HepG2 (cell line): ENCODE data around the gene IL16. TPM values are rescaled to one million over a fixed set of nuclear protein-coding genes. Genes with fewer than 3 reads are reported as not detected.

Experiments
- ATAC-seq: fragments of 200-7000 bp; cut with Tn5 transposase; 3 replicates; pipeline ENCODE4 v1.9.1; 2020; ENCODE audit warnings: mild to moderate bottlenecking, moderate library complexity
- BruUV-seq: library from RNA; stranded (reverse); fragments of 400-500 nt; replicated peaks from 2 replicates; lab custom pipeline; 2021; lab: Mats Ljungman, UMichigan
- CTCF ChIA-PET: fragments of 300-600 bp; formaldehyde crosslinking; extraction: SDS; loops from one replicate; lab custom pipeline; 2021; ENCODE audit warnings: low total read pairs, inconsistent platforms, low intra/inter-chr PET ratio; lab: Yijun Ruan, JAX
- POLR2A ChIA-PET: fragments of 350-600 bp; sonication (Branson Sonifier 250); formaldehyde crosslinking; loops from one replicate; lab custom pipeline; 2020; ENCODE audit warnings: antibody characterized with exemption, inconsistent platforms; lab: Yijun Ruan, JAX
- DNase-seq: peaks from one replicate; pipeline ENCODE4 v3.0.0-alpha.2; 2015; ENCODE audit warnings: low spot score
- FAIRE-seq: peaks from 3 replicates; lab custom pipeline; 2011; peaks lifted over from hg19 to GRCh38; lab: Jason Lieb, UNC
- H2AFZ ChIP-seq: one replicate; pipeline ENCODE4 v1.6.1; 2011; ENCODE audit warnings: low read length, inconsistent platforms
- H3K27ac ChIP-seq: fragments of 300-600 bp; 3 replicates; pipeline ENCODE4 v1.8.0; 2011; ENCODE audit warnings: mixed run types, mild to moderate bottlenecking, mixed read lengths, low read length, inconsistent platforms; ENCODE audit not compliant: insufficient read depth; ENCODE audit errors: extremely low read length
- H3K27me3 ChIP-seq, 2 experiments: fragments of 200-600 bp in 1 of 2; 2 replicates in 1 of 2; 3 replicates in 1 of 2; pipeline versions ENCODE4 v1.6.0 to v1.8.0; 2011; ENCODE audit warnings: low read length in 2 of 2, mild to moderate bottlenecking in 2 of 2, moderate library complexity in 2 of 2, inconsistent platforms in 1 of 2; ENCODE audit not compliant: insufficient read depth in 2 of 2, control insufficient read depth in 1 of 2
- H3K36me3 ChIP-seq, 2 experiments: fragments of 200-600 bp in 1 of 2; replicated peaks in 1 of 2; 2 replicates in 1 of 2; 3 replicates in 1 of 2; pipeline versions ENCODE4 v1.5.1 to v1.8.0; 2011; ENCODE audit warnings: low read length in 2 of 2, inconsistent platforms in 1 of 2; ENCODE audit not compliant: insufficient read depth in 2 of 2, control insufficient read depth in 1 of 2
- H3K4me1 ChIP-seq: 2 replicates; pipeline ENCODE4 v1.5.1; 2012; ENCODE audit warnings: low read length, inconsistent platforms; ENCODE audit not compliant: insufficient read depth
- H3K4me2 ChIP-seq: 2 replicates; pipeline ENCODE4 v1.6.0; 2011; ENCODE audit warnings: low read depth, low read length, inconsistent platforms
- H3K4me3 ChIP-seq, 3 experiments: fragments of 200-600 bp in 1 of 3; sonication (generic), shearing (Covaris generic) in 1 of 3; replicated peaks in 1 of 3; 2 replicates each; pipeline ENCODE4 v1.5.1; 2011 to 2016; ENCODE audit warnings: low read length in 3 of 3, inconsistent platforms in 2 of 3, low read depth in 2 of 3, mild to moderate bottlenecking in 2 of 3, control low read depth in 1 of 3, mixed read lengths in 1 of 3; ENCODE audit not compliant: insufficient read depth in 1 of 3
- H3K79me2 ChIP-seq: one replicate; pipeline ENCODE4 v1.6.1; 2011; ENCODE audit warnings: low read length, inconsistent platforms; ENCODE audit not compliant: insufficient read depth
- H3K9ac ChIP-seq: 2 replicates; pipeline ENCODE4 v1.6.0; 2011; ENCODE audit warnings: mild to moderate bottlenecking, low read depth, low read length, inconsistent platforms; ENCODE audit not compliant: insufficient read depth
- H3K9me3 ChIP-seq: 2 replicates; pipeline ENCODE4 v1.5.1; 2012; ENCODE audit warnings: mild to moderate bottlenecking, low read length
- H4K20me1 ChIP-seq: 2 replicates; pipeline ENCODE4 v1.6.0; 2011; ENCODE audit warnings: inconsistent platforms, mild to moderate bottlenecking, low read length, moderate library complexity; ENCODE audit not compliant: insufficient read depth
- CEBPB ChIP-seq: IDR thresholded peaks from 2 replicates; pipeline ENCODE4 v1.6.1; 2011; ENCODE audit warnings: low read depth, low read length, improper control_type of control experiment, borderline replicate concordance
- HNF4A ChIP-seq: sonication (generic); formaldehyde crosslinking; IDR thresholded peaks from 2 replicates; pipeline ENCODE4 v1.4.0; 2020; ENCODE audit warnings: missing genetic modification reagents
- NAIF1 ChIP-seq: sonication (generic); formaldehyde crosslinking; IDR thresholded peaks from 2 replicates; pipeline ENCODE4 v1.5.0; 2020; ENCODE audit warnings: mild to moderate bottlenecking, missing genetic modification reagents, borderline replicate concordance
- TBP ChIP-seq: sonication (generic); formaldehyde crosslinking; IDR thresholded peaks from 2 replicates; pipeline ENCODE4 v1.5.0; 2020; ENCODE audit warnings: missing genetic modification reagents
- ZFP62 ChIP-seq: sonication (generic); formaldehyde crosslinking; IDR thresholded peaks from 2 replicates; pipeline ENCODE4 v1.4.0; 2020; ENCODE audit warnings: missing genetic modification reagents
- ZNF142 ChIP-seq: sonication (generic); formaldehyde crosslinking; IDR thresholded peaks from 2 replicates; pipeline ENCODE4 v1.4.0; 2020; ENCODE audit warnings: missing genetic modification reagents
- ZNF746 ChIP-seq: sonication (generic); formaldehyde crosslinking; IDR thresholded peaks from 2 replicates; pipeline ENCODE4 v1.8.0; 2022; ENCODE audit warnings: mild to moderate bottlenecking, missing genetic modification reagents
- ZSCAN9 ChIP-seq: IDR thresholded peaks from 2 replicates; pipeline ENCODE4 v1.6.1; 2016; ENCODE audit warnings: borderline replicate concordance
- WGBS: methylation state at CpG from one replicate; pipeline ENCODE4 v1.1.6; 2017; ENCODE audit warnings: low lambda C conversion rate; 5-methylcytosine and 5-hydroxymethylcytosine counted together
- in situ Hi-C: cut with HindIII; loops from 2 replicates; pipeline ENCODE4 v1.10.0; 2017; ENCODE audit warnings: low pct_unique_long_range_greater_than_20kb; ENCODE audit not compliant: extremely low pct_ligation_motif_present
- intact Hi-C: fragments of 100-400 bp; cut with micrococcal nuclease; formaldehyde crosslinking; loops from one replicate; pipeline ENCODE4 v1.10.0; 2022; ENCODE audit not compliant: unreplicated experiment
- polyA plus RNA-seq, 8 experiments: library from polyadenylated mRNA; depleted of rRNA in 3 of 8; stranded (reverse) in 7 of 8; unstranded in 1 of 8; fragments of >200 nt; fragmentation: Illumina TruSeq in 4 of 8; extraction: Trizol in 4 of 8; gene quantifications; 2 replicates each; pipeline versions ENCODE4 v1.2.1 to v1.2.3, GENCODE V29; 2011 to 2016; ENCODE audit warnings: low read depth in 4 of 8, missing spikeins in 1 of 8, mixed read lengths in 1 of 8; ENCODE audit not compliant: insufficient read depth in 1 of 8
- total RNA-seq, 5 experiments: library from RNA; depleted of rRNA; stranded (reverse); fragments of >200 nt; fragmentation: Illumina TruSeq; extraction: Trizol; gene quantifications; 2 replicates each; pipeline ENCODE4 v1.2.3, GENCODE V29; 2016; ENCODE audit warnings: low read depth in 1 of 5

IL16 gene
- total and polyA plus RNA-seq, 2 of the 13 experiments (the other 11 are each of a cell fraction or from before 2014, with no cell fraction given) = 0.03 TPM; not detected in 1

- DNase-seq = no peak
- WGBS = 26% methylated on average over 6 of the region's 6 CpGs
- Histone ChIP-seq H3K27ac (no peak overlapping the region), H4K20me1 (no peaks in the 10 kb centered on the region)
- CTCF ChIA-PET = no interaction called here
- TF ChIP-seq ZSCAN9 = no peak
- TF ChIP-seq NAIF1 (CRISPR knock-in tag) = no peak
- TF ChIP-seq TBP (CRISPR knock-in tag) = no peak
- TF ChIP-seq HNF4A (CRISPR knock-in tag) = no peak
- TF ChIP-seq CEBPB = peak; percentile 43; the same call in 1 of the 2 replicates
- TF ChIP-seq, all 625 proteins: peak for 1
- in situ Hi-C loops (loop anchor here (5.0 kb wide), 1 partner anchor 124 kb away; no protein-coding TSS in a partner anchor), intact Hi-C loops (no loop called here)
- FAIRE-seq = no peak
- Histone ChIP-seq H3K27me3 (peaks cover 0 to 19% of the 10 kb centered on the region in 2 experiments; a peak in 2 of 5 replicates), H3K36me3 (no peaks in the 10 kb centered on the region), H3K9me3 (no peaks in the 10 kb centered on the region), H3K4me2 (no peak overlapping the region), H3K4me3 (no peak overlapping the region), H3K4me1 (no peaks in the 10 kb centered on the region), H3K9ac (no peak overlapping the region), H2AFZ (no peak overlapping the region), H3K79me2 (no peaks in the 10 kb centered on the region)
- BruUV-seq = no TSS peak
- no peak for ATAC-seq
- POLR2A ChIA-PET = no interaction called here
Observed at GRCh38 chr15:81278306-81279029, 81.8 kb downstream of the IL16 start.

- Histone ChIP-seq H3K4me1 (no peaks in the 10 kb centered on the region), H3K9ac (no peak overlapping the region), H3K27me3 (peaks cover 1 to 23% of the 10 kb centered on the region in 2 experiments; a peak in 2 of 5 replicates), H3K36me3 (no peaks in the 10 kb centered on the region), H3K9me3 (no peaks in the 10 kb centered on the region), H3K79me2 (no peaks in the 10 kb centered on the region), H3K4me2 (no peak overlapping the region), H3K27ac (no peak overlapping the region), H4K20me1 (no peaks in the 10 kb centered on the region), H2AFZ (no peak overlapping the region), H3K4me3 (no peak overlapping the region)
- ATAC-seq (no peak), DNase-seq (no peak), FAIRE-seq (no peak)
- ChIA-PET POLR2A (interaction anchor here (1.9 kb wide), 1 partner anchor 44 kb away, joined by 4 read pairs; the partner anchor contains the start of gene STARD5), CTCF (no interaction called here)
- BruUV-seq = no TSS peak
- 7% methylated on average over 8 of the region's 12 CpGs for WGBS
- intact Hi-C loops (no loop called here), in situ Hi-C loops (loop anchor here (5.0 kb wide), 1 partner anchor 122 kb away; no protein-coding TSS in a partner anchor)
- TF ChIP-seq ZNF746 (CRISPR knock-in tag) (no peak), ZNF142 (CRISPR knock-in tag) (no peak), ZFP62 (CRISPR knock-in tag) (no peak)
Observed at GRCh38 chr15:81279621-81280485, 83.2 kb downstream of the IL16 start.
